CD4-positive, alpha-beta T cell treated with Interleukin-4 for 1 hour (primary cell): ENCODE data around the gene FNIP2.
A peak's percentile ranks its signal among the peaks of the same experiment; 100 is the strongest.
"Not testable (repeated sequence)": the region's sequence is repeated elsewhere in the genome, so short reads cannot be mapped to it uniquely, and the experiment has no call there.

Source experiments
- DNase-seq, 2 donors: peaks; one replicate each; pipeline ENCODE4 v3.0.0-alpha.2; 2020 to 2022

The FNIP2 gene

DNA sequence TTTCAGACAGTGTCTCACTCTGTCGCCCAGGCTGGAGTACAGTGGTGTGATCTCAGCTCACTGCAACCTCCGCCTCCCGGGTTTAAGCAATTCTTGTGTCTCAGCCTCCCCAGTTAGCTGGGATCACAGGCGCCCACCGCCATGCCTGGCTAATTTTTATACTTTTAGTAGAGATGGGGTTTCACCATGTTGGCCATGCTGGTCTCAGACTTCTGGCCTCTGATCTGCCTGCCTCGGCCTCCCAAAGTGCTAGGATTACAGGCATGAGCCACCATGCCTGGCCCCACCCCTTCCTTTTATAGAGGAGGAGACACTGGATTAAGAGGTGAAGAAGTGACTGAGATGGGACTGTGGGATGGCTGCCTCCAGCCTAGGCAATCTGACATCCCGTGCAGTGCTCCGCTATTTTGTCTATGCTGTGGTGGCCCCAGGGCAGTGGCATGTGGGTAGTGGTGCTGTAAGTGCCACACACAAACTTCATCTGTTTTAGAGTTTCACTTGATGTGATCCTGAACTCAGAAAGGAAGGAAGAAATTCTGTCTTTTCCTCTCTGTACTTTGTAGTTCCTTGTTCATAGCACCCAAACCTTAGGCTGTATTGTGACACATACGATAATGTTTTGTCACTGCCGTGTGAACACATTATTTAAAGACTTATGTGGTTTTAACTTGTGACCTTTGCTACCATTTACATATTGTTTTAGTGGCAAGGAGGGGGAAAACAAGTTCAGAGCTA, 48.9 kb downstream of the FNIP2 start:
- peak in 1 of 2 donors; percentile 22 for DNase-seq

DNA sequence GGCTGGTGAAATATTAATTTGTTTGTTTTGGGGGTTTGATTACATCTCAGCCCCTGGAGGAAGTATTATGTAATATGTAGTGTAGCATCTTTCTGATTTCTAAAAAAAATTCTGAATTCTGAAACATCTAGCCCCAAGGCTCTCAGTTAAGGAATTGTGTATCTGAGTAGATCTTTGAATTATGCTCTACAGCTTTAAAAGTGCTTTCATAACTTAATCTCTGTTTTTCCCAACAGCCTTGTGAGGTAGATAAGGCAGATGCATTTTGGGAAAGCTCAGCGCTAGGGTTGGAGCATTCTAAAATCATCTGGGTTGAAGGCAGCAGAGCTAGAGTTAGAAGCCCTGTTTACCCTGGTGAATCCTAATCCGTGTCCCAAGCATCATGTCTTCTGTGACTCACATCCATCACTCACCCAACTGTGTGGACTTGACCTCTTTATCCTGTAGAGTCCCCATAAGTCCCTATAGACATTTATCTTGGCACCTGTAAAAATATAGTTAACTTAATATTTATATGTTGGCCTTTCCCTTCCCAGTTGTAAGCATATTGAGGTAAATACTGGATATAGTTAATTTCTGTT, 49.8 kb downstream of the FNIP2 start:
- DNase-seq = no peak

DNA sequence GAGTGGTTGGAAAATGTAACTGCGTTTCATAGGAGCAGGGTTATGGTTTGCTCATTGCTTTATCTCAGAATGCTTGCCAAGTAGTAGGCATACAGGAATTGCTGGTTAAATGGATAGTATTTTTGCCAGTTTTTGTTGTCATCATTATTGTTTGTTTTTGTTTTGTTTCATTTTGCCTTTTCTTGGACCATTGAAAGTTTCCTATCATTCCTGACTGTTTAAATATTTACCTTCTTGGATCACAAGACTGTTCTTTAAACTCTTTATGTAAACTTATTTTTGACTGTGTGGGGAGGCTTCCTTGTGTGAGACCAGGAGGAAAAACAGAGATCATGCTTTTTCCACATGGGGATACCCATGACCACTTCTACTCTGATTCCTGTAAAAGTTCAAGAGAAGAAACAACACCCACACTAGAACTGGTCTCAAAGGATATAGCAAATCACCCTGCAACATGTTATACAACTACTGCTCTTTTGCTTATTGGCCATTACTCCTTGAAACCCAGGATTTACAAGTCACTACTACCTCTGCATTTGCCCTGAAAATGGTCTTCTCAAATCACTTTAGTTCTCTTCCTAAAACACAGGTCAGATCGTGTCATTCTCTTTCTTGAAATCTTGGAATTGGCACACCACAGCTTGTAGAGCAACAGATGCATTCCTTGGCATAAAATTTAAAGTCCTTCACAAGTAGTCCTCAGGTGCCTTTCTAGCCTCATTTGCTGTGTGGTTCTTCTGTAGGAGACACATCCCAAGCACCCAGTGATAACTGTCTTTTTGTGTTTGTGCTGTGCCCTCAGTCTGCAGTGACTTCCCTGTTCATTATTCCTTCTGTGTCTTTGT, 51.3 kb downstream of the FNIP2 start:
- DNase-seq = no peak

GRCh38 chr4:158821228-158821971, 52.6 kb downstream of the FNIP2 start:
- DNase-seq = no peak

GRCh38 chr4:158822348-158822747, 53.5 kb downstream of the FNIP2 start:
- no peak for DNase-seq

DNA sequence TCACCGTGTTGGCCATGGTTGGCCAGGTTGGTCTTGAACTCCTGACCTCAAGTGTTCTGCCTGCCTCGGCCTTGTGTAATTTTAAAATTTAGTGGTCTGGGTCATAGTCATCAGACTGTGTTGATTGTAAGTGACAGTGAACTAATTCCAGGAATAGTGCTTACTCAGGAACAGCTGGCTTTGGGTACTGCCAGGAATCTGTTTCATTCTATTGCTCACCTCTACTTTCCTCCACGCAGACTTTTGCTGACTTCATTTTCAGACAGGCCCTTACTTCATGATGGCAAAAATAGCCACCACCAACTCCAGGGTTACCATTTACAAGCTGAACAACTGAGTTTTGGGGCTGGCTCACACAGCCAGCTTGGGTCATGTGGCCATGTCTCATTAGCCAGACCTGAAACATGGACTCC, 54.6 kb downstream of the FNIP2 start:
- no peak for DNase-seq

- no peak for DNase-seq
Observed at GRCh38 chr4:158824425-158825274, 55.8 kb downstream of the FNIP2 start.

DNA sequence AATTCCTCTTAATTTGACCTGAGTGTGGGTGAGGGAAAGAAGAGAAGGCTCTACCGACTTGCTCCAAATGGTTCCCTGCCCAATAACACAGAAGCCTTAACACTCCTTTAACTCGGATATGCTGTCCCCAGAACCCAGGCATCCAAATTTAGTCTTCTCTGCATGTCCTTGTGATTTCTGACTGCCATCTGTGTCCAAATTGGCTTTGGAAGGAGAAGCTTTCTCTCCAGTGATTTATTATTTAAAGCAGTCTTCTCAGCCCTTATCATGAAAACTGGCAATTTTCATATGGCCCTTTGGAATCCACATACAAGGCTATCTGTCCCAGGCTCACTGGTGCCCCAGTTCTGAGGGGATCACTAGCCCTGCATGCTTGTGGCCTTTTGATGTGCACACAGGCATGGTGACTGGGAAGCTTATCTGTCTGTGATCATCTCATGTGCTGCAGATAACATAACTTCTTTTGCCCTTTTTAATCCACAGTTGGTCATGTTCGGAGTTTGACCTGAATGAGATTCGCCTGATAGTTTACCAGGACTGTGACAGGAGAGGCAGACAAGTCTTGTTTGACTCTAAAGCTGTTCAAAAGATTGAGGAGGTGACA, 56.7 kb downstream of the FNIP2 start:
- DNase-seq = no peak

- no peak for DNase-seq
Observed at GRCh38 chr4:158826057-158826456, 57.2 kb downstream of the FNIP2 start.

- peak in 1 of 2 donors; percentile 22 for DNase-seq
Observed at GRCh38 chr4:158826882-158827281, 58.1 kb downstream of the FNIP2 start.

DNA sequence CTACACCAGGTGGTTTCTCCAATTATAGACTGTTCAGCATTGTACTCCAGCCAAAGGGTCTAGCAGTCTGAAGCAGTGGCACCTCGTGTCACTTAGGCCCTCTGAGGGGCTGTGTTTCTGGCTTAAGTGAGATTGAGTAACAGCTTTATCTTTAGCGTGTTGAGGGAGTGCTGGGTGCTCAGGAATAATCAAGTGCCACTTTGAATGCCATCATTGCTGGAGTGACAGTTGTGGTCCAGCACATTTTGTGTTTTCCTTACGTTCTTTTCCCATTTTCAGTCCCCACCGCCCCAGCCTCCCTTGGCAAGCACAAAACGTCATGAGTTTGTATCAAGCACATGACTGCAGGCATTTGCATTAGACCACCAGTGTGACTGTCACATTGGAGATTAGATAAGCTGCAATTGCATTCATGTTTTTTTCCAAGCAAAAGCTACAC, 58.7 kb downstream of the FNIP2 start:
- DNase-seq = no peak

GRCh38 chr4:158828151-158828550, 59.3 kb downstream of the FNIP2 start:
- DNase-seq = not testable (repeated sequence)

GRCh38 chr4:158829254-158829653, 60.4 kb downstream of the FNIP2 start:
- no peak for DNase-seq

DNA sequence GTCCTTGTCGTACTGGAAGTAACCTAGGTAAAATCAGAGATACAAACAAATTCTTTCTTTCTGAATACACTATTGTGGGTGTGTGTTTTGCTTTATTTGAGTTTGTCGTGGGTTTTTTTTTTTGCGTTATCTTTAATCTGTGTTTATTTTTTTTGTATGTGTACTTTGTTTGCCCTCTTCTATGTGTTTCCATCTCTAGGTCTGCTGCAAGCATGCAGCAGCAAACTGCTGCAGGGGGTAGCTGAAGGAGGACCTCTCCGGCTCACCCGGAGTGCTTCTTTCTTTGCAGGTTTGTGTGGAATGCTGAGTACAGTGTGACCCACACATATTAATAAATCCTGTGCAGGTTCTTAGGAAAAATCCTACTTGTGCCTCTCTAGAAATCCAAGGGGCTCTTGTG, 64.8 kb downstream of the FNIP2 start:
- DNase-seq = no peak

GRCh38 chr4:158835226-158836001, 66.6 kb downstream of the FNIP2 start:
- no peak for DNase-seq

DNA sequence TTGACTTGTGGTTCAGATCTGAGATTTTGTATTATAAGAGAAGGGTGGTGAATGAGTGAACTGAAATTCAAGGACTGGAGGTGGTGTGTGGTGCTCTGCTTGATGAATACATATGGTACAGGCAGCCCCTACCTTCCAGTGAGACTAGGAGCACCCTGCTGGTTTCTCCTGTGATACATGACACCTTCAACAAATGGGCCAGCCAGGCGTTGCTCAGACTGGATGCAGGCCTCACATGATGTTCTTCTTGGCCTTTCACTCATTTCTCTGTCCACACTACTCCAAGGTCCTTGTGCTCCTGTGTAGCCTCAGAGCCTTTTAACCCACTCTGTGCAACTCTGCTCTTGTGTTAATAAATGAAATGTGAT, 67.2 kb downstream of the FNIP2 start:
- DNase-seq = no peak

- no peak for DNase-seq
Observed at GRCh38 chr4:158836828-158837449, 68.1 kb downstream of the FNIP2 start.

GRCh38 chr4:158837527-158838141, 68.8 kb downstream of the FNIP2 start:
- DNase-seq = no peak

DNA sequence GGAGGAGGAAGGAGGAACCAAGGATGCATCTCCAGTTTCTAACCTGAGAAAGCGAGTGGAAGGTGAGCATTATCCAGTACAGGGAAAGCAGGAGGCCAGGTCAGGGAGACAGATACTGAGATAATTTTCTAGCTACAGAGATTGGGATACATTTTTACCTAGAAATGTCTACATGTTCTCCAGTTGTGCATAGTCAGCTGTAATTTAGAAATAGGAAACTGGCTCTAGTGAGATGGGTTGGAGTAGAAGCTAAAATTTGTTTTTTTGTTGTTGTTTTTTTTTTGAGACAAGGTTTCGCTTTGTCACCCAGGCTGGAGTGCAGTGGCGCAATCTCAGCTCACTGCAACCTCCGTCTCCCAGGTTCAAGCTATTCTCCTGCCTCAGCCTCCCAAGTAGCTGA, 71.3 kb downstream of the FNIP2 start:
- no peak for DNase-seq

- DNase-seq = no peak
Observed at GRCh38 chr4:158841540-158841939, 72.7 kb downstream of the FNIP2 start.
